HepG2 (cell line): ENCODE measurements around the gene ARHGEF4. TPM values are rescaled to one million over a fixed set of nuclear protein-coding genes. Genes with fewer than 3 reads are reported as not detected.

Experiments
- ARID3A ChIP-seq: IDR thresholded peaks from 2 replicates; pipeline ENCODE4 v1.6.1; 2012; ENCODE audit warnings: low read depth, low read length, improper control_type of control experiment
- DZIP1 ChIP-seq: sonication (generic); formaldehyde crosslinking; IDR thresholded peaks from 2 replicates; pipeline ENCODE4 v1.5.0; 2020; ENCODE audit warnings: mild to moderate bottlenecking, missing genetic modification reagents
- E2F5 ChIP-seq: sonication (generic); formaldehyde crosslinking; conservative IDR thresholded peaks from 2 replicates; pipeline ENCODE4 v1.4.0; 2020; ENCODE audit warnings: missing genetic modification reagents
- FOSL2 ChIP-seq: sonication (generic); formaldehyde crosslinking; IDR thresholded peaks from 2 replicates; pipeline ENCODE4 v1.4.0; 2020; ENCODE audit warnings: missing genetic modification reagents
- FOXJ3 ChIP-seq: sonication (generic); formaldehyde crosslinking; IDR thresholded peaks from 2 replicates; pipeline ENCODE4 v1.4.0; 2020; ENCODE audit warnings: missing genetic modification reagents, mild to moderate bottlenecking, borderline replicate concordance
- GABPB1 ChIP-seq: IDR thresholded peaks from 2 replicates; pipeline ENCODE4 v1.6.1; 2016; ENCODE audit warnings: mild to moderate bottlenecking, missing genetic modification reagents, moderate library complexity, missing compliant biosample characterization
- ISX ChIP-seq: sonication (generic); formaldehyde crosslinking; conservative IDR thresholded peaks from 2 replicates; pipeline ENCODE4 v1.5.0; 2020; ENCODE audit warnings: missing genetic modification reagents
- KLF9 ChIP-seq: IDR thresholded peaks from 2 replicates; pipeline ENCODE4 v1.6.1; 2016; ENCODE audit warnings: low read depth
- NCOR1 ChIP-seq: fragments of 200-600 bp; sonication (generic); IDR thresholded peaks from 2 replicates; pipeline ENCODE4 v1.7.0; 2017; ENCODE audit warnings: antibody characterized with exemption, low read length, borderline replicate concordance
- NRL ChIP-seq: sonication (generic); formaldehyde crosslinking; IDR thresholded peaks from 2 replicates; pipeline ENCODE4 v1.5.0; 2020; ENCODE audit warnings: missing genetic modification reagents, mild to moderate bottlenecking, moderate library complexity, borderline replicate concordance
- REL ChIP-seq: sonication (generic); formaldehyde crosslinking; conservative IDR thresholded peaks from 2 replicates; pipeline ENCODE4 v1.8.0; 2022; ENCODE audit warnings: mild to moderate bottlenecking, missing genetic modification reagents, moderate library complexity
- SRSF9 ChIP-seq: fragments of 200-400 bp; formaldehyde crosslinking; IDR thresholded peaks from 2 replicates; pipeline ENCODE4 v1.6.1; 2018; ENCODE audit warnings: borderline replicate concordance, mild to moderate bottlenecking, low read depth, low read length; ENCODE audit not compliant: insufficient read depth, poor library complexity, severe bottlenecking
- ZBTB1 ChIP-seq: sonication (generic); formaldehyde crosslinking; IDR thresholded peaks from 2 replicates; pipeline ENCODE4 v1.4.0; 2020; ENCODE audit warnings: missing genetic modification reagents, borderline replicate concordance
- ZNF331 ChIP-seq: sonication (generic); formaldehyde crosslinking; IDR thresholded peaks from 2 replicates; pipeline ENCODE4 v1.4.0; 2020; ENCODE audit warnings: missing genetic modification reagents
- ZNF546 ChIP-seq: sonication (generic); formaldehyde crosslinking; conservative IDR thresholded peaks from 2 replicates; pipeline ENCODE4 v1.8.1; 2023; ENCODE audit warnings: mild to moderate bottlenecking, missing genetic modification reagents
- ZNF580 ChIP-seq: IDR thresholded peaks from 2 replicates; pipeline ENCODE4 v1.6.1; 2016; ENCODE audit warnings: low read depth, borderline replicate concordance
- polyA plus RNA-seq, 8 experiments: library from polyadenylated mRNA; depleted of rRNA in 3 of 8; stranded (reverse) in 7 of 8; unstranded in 1 of 8; fragments of >200 nt; fragmentation: Illumina TruSeq in 4 of 8; extraction: Trizol in 4 of 8; gene quantifications; 2 replicates each; pipeline versions ENCODE4 v1.2.1 to v1.2.3, GENCODE V29; 2011 to 2016; ENCODE audit warnings: low read depth in 4 of 8, missing spikeins in 1 of 8, mixed read lengths in 1 of 8; ENCODE audit not compliant: insufficient read depth in 1 of 8
- total RNA-seq, 5 experiments: library from RNA; depleted of rRNA; stranded (reverse); fragments of >200 nt; fragmentation: Illumina TruSeq; extraction: Trizol; gene quantifications; 2 replicates each; pipeline ENCODE4 v1.2.3, GENCODE V29; 2016; ENCODE audit warnings: low read depth in 1 of 5
- TF ChIP-seq, protein P1 (sequence below), 2 experiments: IDR thresholded peaks; 2 replicates each; pipeline ENCODE4 v1.6.1; 2011 to 2012; ENCODE audit warnings: low read length in 2 of 2, borderline replicate concordance in 1 of 2, low read depth in 1 of 2, mild to moderate bottlenecking in 1 of 2, moderate library complexity in 1 of 2
- TF ChIP-seq, protein P2 (sequence below): sonication (generic); formaldehyde crosslinking; IDR thresholded peaks from 2 replicates; pipeline ENCODE4 v1.9.0; 2021; ENCODE audit warnings: missing genetic modification reagents, borderline replicate concordance

ARHGEF4 gene
- total and polyA plus RNA-seq, 2 of the 13 experiments (the other 11 are each of a cell fraction or from before 2014, with no cell fraction given): 0.11 to 0.13 TPM

GRCh38 chr2:131093696-131094462 is 257.2 kb downstream of the ARHGEF4 start (continued):
- no peak for TF ChIP-seq ZNF580 (CRISPR knock-in tag)
- TF ChIP-seq ARID3A: no peak
- TF ChIP-seq NRL (CRISPR knock-in tag): no peak; the same call in 1 of the 2 replicates
- no peak for TF ChIP-seq KLF9 (CRISPR knock-in tag)
- no peak for TF ChIP-seq ZBTB1 (CRISPR knock-in tag)
- no peak for TF ChIP-seq ZNF546 (CRISPR knock-in tag)
- TF ChIP-seq ZNF331 (CRISPR knock-in tag): no peak
- no peak for TF ChIP-seq DZIP1 (CRISPR knock-in tag)
- TF ChIP-seq FOXJ3: no peak
- TF ChIP-seq, protein P1, sequence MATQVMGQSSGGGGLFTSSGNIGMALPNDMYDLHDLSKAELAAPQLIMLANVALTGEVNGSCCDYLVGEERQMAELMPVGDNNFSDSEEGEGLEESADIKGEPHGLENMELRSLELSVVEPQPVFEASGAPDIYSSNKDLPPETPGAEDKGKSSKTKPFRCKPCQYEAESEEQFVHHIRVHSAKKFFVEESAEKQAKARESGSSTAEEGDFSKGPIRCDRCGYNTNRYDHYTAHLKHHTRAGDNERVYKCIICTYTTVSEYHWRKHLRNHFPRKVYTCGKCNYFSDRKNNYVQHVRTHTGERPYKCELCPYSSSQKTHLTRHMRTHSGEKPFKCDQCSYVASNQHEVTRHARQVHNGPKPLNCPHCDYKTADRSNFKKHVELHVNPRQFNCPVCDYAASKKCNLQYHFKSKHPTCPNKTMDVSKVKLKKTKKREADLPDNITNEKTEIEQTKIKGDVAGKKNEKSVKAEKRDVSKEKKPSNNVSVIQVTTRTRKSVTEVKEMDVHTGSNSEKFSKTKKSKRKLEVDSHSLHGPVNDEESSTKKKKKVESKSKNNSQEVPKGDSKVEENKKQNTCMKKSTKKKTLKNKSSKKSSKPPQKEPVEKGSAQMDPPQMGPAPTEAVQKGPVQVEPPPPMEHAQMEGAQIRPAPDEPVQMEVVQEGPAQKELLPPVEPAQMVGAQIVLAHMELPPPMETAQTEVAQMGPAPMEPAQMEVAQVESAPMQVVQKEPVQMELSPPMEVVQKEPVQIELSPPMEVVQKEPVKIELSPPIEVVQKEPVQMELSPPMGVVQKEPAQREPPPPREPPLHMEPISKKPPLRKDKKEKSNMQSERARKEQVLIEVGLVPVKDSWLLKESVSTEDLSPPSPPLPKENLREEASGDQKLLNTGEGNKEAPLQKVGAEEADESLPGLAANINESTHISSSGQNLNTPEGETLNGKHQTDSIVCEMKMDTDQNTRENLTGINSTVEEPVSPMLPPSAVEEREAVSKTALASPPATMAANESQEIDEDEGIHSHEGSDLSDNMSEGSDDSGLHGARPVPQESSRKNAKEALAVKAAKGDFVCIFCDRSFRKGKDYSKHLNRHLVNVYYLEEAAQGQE (IDR thresholded peaks at IDR 0.05; ENCODE audit: borderline replicate concordance in 1 of 2, low read depth in 1 of 2, low read length in 2 of 2): no peak; a peak in 1 of 4 replicates
- TF ChIP-seq ISX (CRISPR knock-in tag): no peak
- TF ChIP-seq REL (CRISPR knock-in tag): no peak
- TF ChIP-seq SRSF9: no peak
- no peak for TF ChIP-seq E2F5 (CRISPR knock-in tag)
- TF ChIP-seq GABPB1: no peak
- TF ChIP-seq, protein P2, sequence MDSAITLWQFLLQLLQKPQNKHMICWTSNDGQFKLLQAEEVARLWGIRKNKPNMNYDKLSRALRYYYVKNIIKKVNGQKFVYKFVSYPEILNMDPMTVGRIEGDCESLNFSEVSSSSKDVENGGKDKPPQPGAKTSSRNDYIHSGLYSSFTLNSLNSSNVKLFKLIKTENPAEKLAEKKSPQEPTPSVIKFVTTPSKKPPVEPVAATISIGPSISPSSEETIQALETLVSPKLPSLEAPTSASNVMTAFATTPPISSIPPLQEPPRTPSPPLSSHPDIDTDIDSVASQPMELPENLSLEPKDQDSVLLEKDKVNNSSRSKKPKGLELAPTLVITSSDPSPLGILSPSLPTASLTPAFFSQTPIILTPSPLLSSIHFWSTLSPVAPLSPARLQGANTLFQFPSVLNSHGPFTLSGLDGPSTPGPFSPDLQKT (CRISPR knock-in tag): no peak
- peak; percentile 36; the same call in 1 of the 2 replicates for TF ChIP-seq FOSL2 (CRISPR knock-in tag)
- TF ChIP-seq NCOR1: peak; percentile 21; the same call in 1 of the 2 replicates
